ENCODE measurements around the gene NLK. TPM values are rescaled to one million over a fixed set of nuclear protein-coding genes. Genes with fewer than 3 reads are reported as not detected.
"Not testable (repeated sequence)": the region's sequence is repeated elsewhere in the genome, so short reads cannot be mapped to it uniquely, and the experiment has no call there.

The NLK gene
- total RNA-seq, 2 experiments from 2014 or later, result 12.8 to 14.4 TPM

- H3K27ac Mint-ChIP-seq; H3K9me3 Mint-ChIP-seq; H3K36me3 Mint-ChIP-seq; H3K4me1 Mint-ChIP-seq; POLR2A ChIA-PET; H3K4me3 Mint-ChIP-seq; ATAC-seq (ENCODE audit: low read depth); DNase-seq: not testable (repeated sequence)
- H3K27me3 Mint-ChIP-seq, result peaks cover 28% of the 10 kb centered on the region
These were observed 191.7 kb downstream of the NLK start for GRCh38 chr17:28233872-28234856.

- POLR2A ChIA-PET, H3K36me3 Mint-ChIP-seq: not testable (repeated sequence)
These were observed 192.7 kb downstream of the NLK start for GRCh38 chr17:28235066-28235700.

GRCh38 chr17:28236033-28236653 is 193.7 kb downstream of the NLK start:
- DNase-seq; POLR2A ChIA-PET; H3K4me1 Mint-ChIP-seq; H3K36me3 Mint-ChIP-seq; H3K4me3 Mint-ChIP-seq; H3K9me3 Mint-ChIP-seq; H3K27ac Mint-ChIP-seq; ATAC-seq (ENCODE audit: low read depth): not testable (repeated sequence)
- peaks cover 14% of the 10 kb centered on the region for H3K27me3 Mint-ChIP-seq

More at GRCh38 chr17:28235066-28235700, 192.7 kb downstream of the NLK start:
- H3K9me3 Mint-ChIP-seq; H3K27ac Mint-ChIP-seq; H3K4me1 Mint-ChIP-seq; H3K4me3 Mint-ChIP-seq; DNase-seq; ATAC-seq (ENCODE audit: low read depth): not testable (repeated sequence)
- peaks cover 19% of the 10 kb centered on the region for H3K27me3 Mint-ChIP-seq

- H3K27ac Mint-ChIP-seq; H3K4me3 Mint-ChIP-seq; POLR2A ChIA-PET; DNase-seq; H3K36me3 Mint-ChIP-seq; H3K27me3 Mint-ChIP-seq; H3K9me3 Mint-ChIP-seq; H3K4me1 Mint-ChIP-seq; ATAC-seq (ENCODE audit: low read depth): not testable (repeated sequence)
These were observed 196.2 kb downstream of the NLK start for GRCh38 chr17:28238547-28239270.

- H3K27me3 Mint-ChIP-seq, result peaks cover 2% of the 10 kb centered on the region
- H3K27ac Mint-ChIP-seq, result no peak overlapping the region
- H3K4me3 Mint-ChIP-seq, result no peak overlapping the region
- ATAC-seq (ENCODE audit: low read depth), result no peak
- POLR2A ChIA-PET, result no interaction called here
- no peaks in the 10 kb centered on the region for H3K36me3 Mint-ChIP-seq
- no peaks in the 10 kb centered on the region for H3K4me1 Mint-ChIP-seq
- H3K9me3 Mint-ChIP-seq, result no peaks in the 10 kb centered on the region
- DNase-seq, result no peak
These were observed 196.8 kb downstream of the NLK start for GRCh38 chr17:28239271-28239624.

- DNase-seq, result no peak
- no peak overlapping the region for H3K27ac Mint-ChIP-seq
- no peak for ATAC-seq (ENCODE audit: low read depth)
- no peaks in the 10 kb centered on the region for H3K36me3 Mint-ChIP-seq
- POLR2A ChIA-PET, result no interaction called here
- H3K4me3 Mint-ChIP-seq, result no peak overlapping the region
- no peaks in the 10 kb centered on the region for H3K4me1 Mint-ChIP-seq
- no peaks in the 10 kb centered on the region for H3K9me3 Mint-ChIP-seq
- H3K27me3 Mint-ChIP-seq, result peaks cover 2% of the 10 kb centered on the region
These were observed 198.3 kb downstream of the NLK start for GRCh38 chr17:28240688-28241340.

- Mint-ChIP-seq H3K36me3 (no peaks in the 10 kb centered on the region), H3K4me1 (no peaks in the 10 kb centered on the region), H3K27me3 (peaks cover 3% of the 10 kb centered on the region), H3K4me3 (no peak overlapping the region), H3K9me3 (no peaks in the 10 kb centered on the region), H3K27ac (no peak overlapping the region)
- POLR2A ChIA-PET, result no interaction called here
- ATAC-seq (ENCODE audit: low read depth), result no peak
- no peak for DNase-seq
These were observed 200.3 kb downstream of the NLK start for GRCh38 chr17:28242791-28243190.

GRCh38 chr17:28243268-28243667 is 200.8 kb downstream of the NLK start:
- POLR2A ChIA-PET, H3K36me3 Mint-ChIP-seq: not testable (repeated sequence)

GRCh38 chr17:28244446-28244845 is 202.0 kb downstream of the NLK start:
- Mint-ChIP-seq H3K9me3 (no peaks in the 10 kb centered on the region), H3K36me3 (no peaks in the 10 kb centered on the region), H3K27me3 (peaks cover 8% of the 10 kb centered on the region), H3K4me3 (no peak overlapping the region), H3K27ac (no peak overlapping the region), H3K4me1 (no peaks in the 10 kb centered on the region)
- POLR2A ChIA-PET, result no interaction called here
- no peak for ATAC-seq (ENCODE audit: low read depth)
- DNase-seq, result no peak

More at GRCh38 chr17:28243268-28243667, 200.8 kb downstream of the NLK start:
- not testable (repeated sequence) for DNase-seq; H3K4me3 Mint-ChIP-seq; H3K4me1 Mint-ChIP-seq; ATAC-seq (ENCODE audit: low read depth); H3K9me3 Mint-ChIP-seq; H3K27ac Mint-ChIP-seq; H3K27me3 Mint-ChIP-seq

Other genes starting within 250 kb of the NLK start
- gene NOS2, start 242.1 kb upstream of the NLK start, total RNA-seq, result under 1 TPM; 0.09 to 0.30 TPM
- 1 to 10 TPM; 8.0 to 8.3 TPM for gene LYRM9, start 149.3 kb upstream of the NLK start, total RNA-seq

Measured in activated naive CD8-positive, alpha-beta T cell treated with anti-CD3 and anti-CD28 coated beads, Interleukin-2, amount 10 ng/mL, durations not matched to agents 7 days and 5 days (primary cell).